Left lung (tissue), 10 donors: ENCODE data around the gene PRKCA. TPM values are rescaled to one million over a fixed set of nuclear protein-coding genes. Genes with fewer than 3 reads are reported as not detected.

Experiments used
- ATAC-seq: fragments of 200-7000 bp; cut with Tn5 transposase; one replicate; pipeline ENCODE4 v1.9.1; 2020; ENCODE audit warnings: moderate library complexity
- DNase-seq, 4 donors: peaks; one replicate each; pipeline ENCODE4 v3.0.0-alpha.2; 2013 to 2020
- H3K27ac ChIP-seq, 2 donors: fragments of 200-600 bp; sonication (generic) in 1 of 2; one replicate each; pipeline versions ENCODE4 v1.5.0 to v1.8.0; 2020 to 2021
- H3K27me3 ChIP-seq, 2 donors: fragments of 200-600 bp; sonication (generic) in 1 of 2; one replicate each; pipeline versions ENCODE4 v1.5.0 to v1.8.0; 2020 to 2021
- H3K36me3 ChIP-seq, 2 donors: fragments of 200-600 bp; sonication (generic) in 1 of 2; one replicate each; pipeline versions ENCODE4 v1.5.0 to v1.8.0; 2020 to 2021
- H3K4me1 ChIP-seq, 2 donors: fragments of 200-600 bp; one replicate each; pipeline ENCODE4 v1.8.0; 2021
- H3K4me3 ChIP-seq, 2 donors: fragments of 200-600 bp; sonication (generic) in 1 of 2; one replicate each; pipeline versions ENCODE4 v1.5.0 to v1.8.0; 2020 to 2021; ENCODE audit warnings: mild to moderate bottlenecking in 1 of 2
- H3K9me3 ChIP-seq, 2 donors: fragments of 200-600 bp; sonication (generic) in 1 of 2; one replicate each; pipeline versions ENCODE4 v1.5.0 to v1.8.0; 2020 to 2021
- CTCF ChIP-seq, 2 donors: fragments of 200-600 bp; sonication (generic) in 1 of 2; IDR thresholded peaks; one replicate each; pipeline versions ENCODE4 v1.5.0 to v1.8.0; 2021; ENCODE audit warnings: antibody characterized with exemption in 2 of 2
- intact Hi-C, 2 donors: fragments of 100-400 bp; cut with DNase I; formaldehyde crosslinking; loops; one replicate each; pipeline versions ENCODE4 v1.11.2 to v1.14.2; 2022
- polyA plus RNA-seq, 6 donors: library from polyadenylated mRNA; unstranded; fragments of 120-200 nt; gene quantifications; one replicate each; pipeline ENCODE4 v1.2.1, GENCODE V29; 2013; ENCODE audit not compliant: insufficient read length in 6 of 6
- total RNA-seq, 2 donors: library from RNA; stranded (reverse); fragmentation: NEBNext Ultra II Directional; extraction: Animal tissue kit (Norgen Biotek cat#: 25700); gene quantifications; one replicate each; pipeline ENCODE4 v1.2.1, GENCODE V29; 2021
- donor health status: DM: no; HTN: yes; CAD: no.
- donor health status: DM: no; HTN: no; CAD: no.

PRKCA gene
- total and polyA plus RNA-seq, 8 donors = 16.4 to 30.4 (median 17.5) TPM

DNA sequence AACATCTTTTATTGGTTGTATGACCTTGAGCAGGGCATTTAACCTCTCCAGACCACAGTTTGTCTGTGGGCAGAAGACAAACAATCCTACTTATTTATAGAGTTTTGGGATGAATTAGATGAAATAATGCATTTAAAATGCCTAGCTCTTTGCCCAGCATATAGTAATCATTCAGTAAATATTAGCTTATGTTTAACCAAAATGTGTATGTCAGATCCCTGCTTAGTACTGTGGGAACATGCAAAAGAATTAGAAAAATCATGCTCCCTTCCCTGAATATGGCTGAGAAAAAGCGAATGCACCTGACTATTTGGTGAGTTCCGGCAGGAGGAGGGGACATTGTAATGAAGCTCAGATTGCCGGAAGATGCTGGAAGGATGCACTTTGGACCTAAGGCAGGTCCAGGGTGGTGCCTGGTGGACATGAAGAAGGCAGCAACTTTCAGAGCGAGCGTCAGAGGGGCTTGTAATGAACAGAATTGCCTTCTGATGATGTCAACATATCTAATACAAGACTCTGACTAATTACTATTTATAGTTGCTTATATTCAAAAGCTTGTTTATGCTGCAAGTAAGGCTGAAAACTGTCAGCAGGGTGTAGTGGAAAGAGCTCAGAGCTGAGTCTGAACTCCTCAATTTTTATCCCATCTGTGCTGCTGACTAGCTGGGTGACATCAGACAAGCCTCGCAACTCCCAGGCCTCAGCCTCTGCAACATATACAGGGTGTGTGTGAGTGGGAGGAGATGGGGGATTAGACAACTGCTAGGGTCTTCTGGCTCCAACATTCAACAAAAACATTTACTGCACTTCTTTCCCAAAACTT lies 221.2 kb downstream of the PRKCA start:
- ATAC-seq = peak; percentile 33
- H3K27me3 ChIP-seq = no peaks in the 10 kb centered on the region
- H3K27ac ChIP-seq = no peak overlapping the region
- no peak for TF ChIP-seq CTCF (IDR thresholded peaks at IDR 0.05)
- no peaks in the 10 kb centered on the region for H3K36me3 ChIP-seq
- no peak overlapping the region for H3K4me3 ChIP-seq
- intact Hi-C loops = no loop called here
- no peaks in the 10 kb centered on the region for H3K4me1 ChIP-seq
- DNase-seq = no peak
- H3K9me3 ChIP-seq = peaks cover 0 to 2% of the 10 kb centered on the region in 2 donors

- intact Hi-C loops = no loop called here
- H3K27me3 ChIP-seq = no peaks in the 10 kb centered on the region
- DNase-seq = no peak
- no peak overlapping the region for H3K4me3 ChIP-seq
- no peak for ATAC-seq
- TF ChIP-seq CTCF (IDR thresholded peaks at IDR 0.05) = no peak
- peaks cover 0 to 2% of the 10 kb centered on the region in 2 donors for H3K9me3 ChIP-seq
- H3K27ac ChIP-seq = no peak overlapping the region
- H3K4me1 ChIP-seq = no peaks in the 10 kb centered on the region
- H3K36me3 ChIP-seq = no peaks in the 10 kb centered on the region
These were observed 222.5 kb downstream of the PRKCA start for GRCh38 chr17:66524877-66525276.

DNA sequence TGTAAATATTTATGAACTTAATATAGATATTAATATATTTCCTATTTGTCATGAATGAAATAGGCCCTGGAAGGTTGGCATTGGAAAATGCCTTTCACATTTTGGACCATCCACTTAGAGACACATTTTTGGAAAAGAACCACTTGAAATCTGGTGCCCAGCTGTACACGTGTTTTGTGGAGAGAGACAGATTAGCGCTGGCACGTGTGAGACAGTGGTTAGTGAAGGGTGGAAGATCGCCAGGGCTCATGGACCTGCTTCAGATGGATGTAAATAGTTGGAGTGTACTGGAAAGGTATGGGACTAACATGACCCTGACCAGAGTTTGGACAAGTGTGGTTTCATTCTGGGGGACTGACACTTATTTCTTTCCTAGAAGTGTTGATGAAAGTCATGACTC lies 222.9 kb downstream of the PRKCA start:
- no peak overlapping the region for H3K27ac ChIP-seq
- peaks cover 0 to 2% of the 10 kb centered on the region in 2 donors for H3K9me3 ChIP-seq
- no peaks in the 10 kb centered on the region for H3K36me3 ChIP-seq
- no peaks in the 10 kb centered on the region for H3K27me3 ChIP-seq
- intact Hi-C loops = no loop called here
- no peak for TF ChIP-seq CTCF (IDR thresholded peaks at IDR 0.05)
- ATAC-seq (no peak), DNase-seq (no peak)
- H3K4me1 ChIP-seq = no peaks in the 10 kb centered on the region
- no peak overlapping the region for H3K4me3 ChIP-seq

DNA sequence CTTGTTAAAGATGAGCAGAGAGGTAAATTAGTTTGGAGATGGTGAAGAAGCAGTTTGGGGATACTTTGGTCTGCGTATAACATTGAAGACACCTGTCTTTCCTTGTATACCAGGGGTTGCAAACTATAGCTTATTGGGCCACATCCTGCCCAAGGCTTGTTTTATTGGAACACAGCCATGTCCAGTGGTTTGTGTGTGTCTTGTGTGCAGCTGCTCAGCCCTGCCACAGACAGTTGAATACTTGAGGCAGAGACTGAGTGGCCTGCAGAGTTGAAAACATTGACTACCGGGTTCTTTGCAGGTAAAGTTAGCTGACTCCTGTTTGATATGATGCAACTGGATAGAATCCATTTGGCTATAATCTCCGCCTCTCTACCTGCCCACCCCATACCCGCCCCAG lies 224.4 kb downstream of the PRKCA start:
- H3K27me3 ChIP-seq = no peaks in the 10 kb centered on the region
- no peak overlapping the region for H3K4me3 ChIP-seq
- no peak for ATAC-seq
- no peaks in the 10 kb centered on the region for H3K36me3 ChIP-seq
- no peak overlapping the region for H3K27ac ChIP-seq
- H3K4me1 ChIP-seq = no peaks in the 10 kb centered on the region
- H3K9me3 ChIP-seq = peaks cover 0 to 2% of the 10 kb centered on the region in 2 donors
- no peak for TF ChIP-seq CTCF (IDR thresholded peaks at IDR 0.05)
- intact Hi-C loops = no loop called here
- no peak for DNase-seq

DNA sequence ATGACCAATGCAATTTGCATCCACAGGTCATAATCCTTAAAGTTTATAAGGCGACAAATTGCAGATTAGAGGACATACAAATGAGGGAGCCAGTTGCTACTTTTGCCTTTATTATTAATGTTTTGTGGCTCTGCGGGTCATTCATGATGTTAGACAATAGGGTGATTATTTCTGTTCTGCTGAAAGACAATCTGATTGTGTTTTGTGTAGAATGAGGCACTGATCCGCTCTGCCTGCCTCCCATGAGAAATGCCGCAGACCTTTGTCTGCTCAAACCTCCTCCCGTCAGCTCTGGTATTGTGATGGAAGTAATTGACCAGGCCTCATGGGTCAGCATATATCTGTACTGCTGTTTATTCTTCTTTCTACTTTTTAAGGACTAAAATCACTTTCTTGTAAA lies 224.9 kb downstream of the PRKCA start:
- H3K27me3 ChIP-seq = no peaks in the 10 kb centered on the region
- no peak for ATAC-seq
- DNase-seq = no peak
- intact Hi-C loops = no loop called here
- no peak for TF ChIP-seq CTCF (IDR thresholded peaks at IDR 0.05)
- H3K9me3 ChIP-seq = peaks cover 0 to 2% of the 10 kb centered on the region in 2 donors
- no peaks in the 10 kb centered on the region for H3K4me1 ChIP-seq
- no peak overlapping the region for H3K27ac ChIP-seq
- H3K4me3 ChIP-seq = no peak overlapping the region
- H3K36me3 ChIP-seq = no peaks in the 10 kb centered on the region
